Activated CD8-positive, alpha-beta memory T cell treated with anti-CD3 and anti-CD28 coated beads for 1 hour (primary cell): Measurements from ENCODE around the gene MICAL3.

Experiments used
- DNase-seq, 2 donors: peaks; one replicate each; pipeline ENCODE4 v3.0.0-alpha.2; 2020; ENCODE audit warnings: low read depth in 1 of 2; ENCODE audit errors: extremely low read depth in 1 of 2

Gene MICAL3

DNA sequence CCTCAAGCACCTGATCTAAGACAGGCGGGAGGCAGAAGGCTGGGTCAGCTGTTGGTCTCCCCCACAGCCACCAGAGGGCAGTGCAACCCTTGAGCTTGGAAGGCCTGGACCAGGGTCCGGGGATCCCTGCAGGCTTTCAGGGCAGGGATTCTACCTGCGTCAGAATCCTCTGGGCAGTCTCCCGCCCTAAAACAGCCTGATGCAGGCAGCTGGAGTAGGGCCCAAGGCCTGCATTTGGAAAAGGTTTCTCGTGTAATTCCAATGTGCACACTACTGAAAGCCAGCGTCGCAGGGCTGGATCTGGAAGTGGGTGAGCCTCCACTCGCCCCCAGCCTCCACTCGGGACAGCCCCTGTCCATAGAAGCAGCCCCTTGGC, 281.8 kb downstream of the MICAL3 start:
- DNase-seq = peak; percentile 28 to 52

DNA sequence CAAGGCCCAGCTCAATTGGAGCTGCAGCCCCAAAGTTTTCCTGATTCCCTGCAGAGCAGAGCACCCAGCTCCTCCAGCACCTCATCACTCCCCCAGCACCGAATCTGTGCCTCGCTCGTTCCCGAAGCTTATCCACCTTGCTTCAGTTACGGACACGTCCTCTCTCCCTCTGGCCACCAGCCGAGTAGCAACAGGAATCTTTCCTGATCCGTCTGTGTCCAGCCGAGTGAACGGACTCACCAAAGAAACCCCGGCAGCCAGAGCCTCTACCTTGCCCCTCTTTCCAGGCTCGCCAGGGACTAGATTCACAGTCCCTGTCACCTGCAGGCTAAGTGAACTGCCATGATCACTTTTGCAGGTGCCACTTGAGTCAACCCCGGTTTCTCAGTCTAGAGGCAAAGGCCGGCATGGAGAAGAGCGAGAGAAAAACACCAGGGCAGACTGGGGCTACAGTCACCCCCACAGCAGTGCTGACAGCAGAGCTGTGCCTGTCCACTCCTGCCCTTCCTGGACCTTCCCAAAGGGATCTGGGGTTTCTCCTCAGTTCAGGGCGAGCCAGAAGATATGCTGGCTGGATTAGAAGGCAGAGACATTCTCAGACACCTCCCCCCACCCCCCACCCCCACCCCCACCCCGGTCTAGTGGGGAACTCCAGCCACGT, 282.4 kb downstream of the MICAL3 start:
- no peak for DNase-seq

DNA sequence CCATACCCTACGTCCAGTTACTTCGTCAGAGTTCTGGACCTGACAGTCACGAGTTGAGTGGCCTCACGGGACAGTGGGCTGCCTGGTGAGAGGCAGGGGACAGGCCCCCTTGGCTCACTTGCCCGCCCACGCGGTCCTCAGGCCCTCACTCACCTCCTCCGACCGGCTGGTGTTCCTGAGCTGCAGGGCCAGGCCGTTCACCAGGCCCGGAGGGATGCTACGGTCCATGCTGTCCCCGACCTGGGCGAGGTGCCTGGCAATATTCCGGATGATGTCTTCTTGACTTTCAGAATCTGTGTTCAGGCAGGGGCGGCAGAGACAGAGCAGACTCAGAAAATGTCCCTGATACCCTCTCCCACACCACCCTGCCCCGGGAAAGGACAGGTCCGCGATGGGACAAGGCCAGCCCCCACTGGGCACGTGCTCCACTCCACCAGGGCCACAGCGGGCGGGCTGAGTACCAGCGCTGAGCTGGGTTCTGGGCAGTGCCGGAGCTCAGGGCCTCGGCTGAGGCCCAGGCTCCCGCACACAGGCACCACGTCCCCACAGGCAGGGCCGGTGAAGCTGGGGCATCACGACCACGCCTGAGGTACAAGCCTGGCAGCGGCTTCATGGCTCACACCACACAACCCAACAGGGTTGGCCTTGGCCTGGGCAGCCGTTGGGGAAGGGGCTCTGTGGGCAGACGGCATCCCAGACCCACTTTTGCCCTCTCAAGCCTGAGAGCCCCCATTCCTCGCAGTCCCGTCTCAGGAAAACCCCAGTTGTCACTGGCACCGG, 285.0 kb downstream of the MICAL3 start:
- DNase-seq = no peak

DNA sequence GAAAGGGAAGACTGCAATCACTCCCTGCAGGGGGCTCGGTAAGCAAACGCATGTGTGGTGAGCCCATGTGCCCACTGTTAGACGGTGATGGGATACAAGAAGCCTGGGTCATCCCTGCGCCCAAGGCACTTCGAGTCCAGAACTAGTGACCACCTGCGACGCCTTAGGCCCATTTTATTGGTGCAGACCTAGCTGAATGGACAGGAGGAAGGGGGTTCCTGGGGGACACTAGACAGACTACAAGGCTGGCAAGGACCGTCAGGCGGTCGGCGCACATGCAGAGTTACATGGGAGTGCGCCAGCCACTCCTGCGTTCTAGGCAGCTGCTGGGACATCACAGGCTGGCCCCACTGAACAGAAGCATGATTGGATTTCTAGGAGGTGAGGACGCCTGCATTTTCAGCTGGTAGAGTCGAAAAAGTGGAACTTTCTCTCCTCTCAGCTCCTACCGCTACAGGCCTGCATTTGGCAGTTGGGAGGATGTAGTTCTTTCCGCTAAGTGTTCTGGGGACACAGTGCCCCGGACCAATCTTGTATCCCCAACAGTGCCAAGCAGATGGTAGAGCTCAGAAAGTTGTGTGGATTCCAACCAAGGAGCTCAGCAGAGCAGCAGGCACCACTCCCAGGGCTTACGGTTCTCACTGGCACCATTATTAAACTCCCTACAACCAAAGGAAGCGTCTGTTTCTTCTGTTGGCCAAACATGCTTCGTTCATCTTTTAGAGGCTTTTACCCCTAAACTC, 285.8 kb downstream of the MICAL3 start:
- no peak for DNase-seq
